Mononuclear cell (primary cell): Measurements from ENCODE around the gene ACAD8. TPM values are rescaled to one million over a fixed set of nuclear protein-coding genes. Genes with fewer than 3 reads are reported as not detected.

ENCODE experiments used
- total RNA-seq: library from RNA; depleted of rRNA; stranded (reverse); fragments of >200 nt; gene quantifications from one replicate; pipeline ENCODE4 v1.2.3, GENCODE V29; 2012

ACAD8 gene
- total RNA-seq, 1 donor: 10.0 TPM

Other genes starting within 250 kb of the ACAD8 start
- gene JAM3, start 184.5 kb upstream of the ACAD8 start, total RNA-seq: 13.1 TPM
- 17.0 TPM for gene NCAPD3, start 29.6 kb upstream of the ACAD8 start, total RNA-seq
- gene VPS26B, start 28.9 kb upstream of the ACAD8 start, total RNA-seq: 36.5 TPM
- gene THYN1, start 216 bp upstream of the ACAD8 start, total RNA-seq: 22.5 TPM
- gene GLB1L3, start 22.8 kb downstream of the ACAD8 start, total RNA-seq: 0.52 TPM
- 0.42 TPM for gene GLB1L2, start 78.4 kb downstream of the ACAD8 start, total RNA-seq
- 0.73 TPM for gene B3GAT1, start 158.7 kb downstream of the ACAD8 start, total RNA-seq